Activated CD8-positive, alpha-beta T cell treated with anti-CD3 and anti-CD28 coated beads for 36 hours (primary cell): ENCODE measurements around the gene SMAD3. TPM values are rescaled to one million over a fixed set of nuclear protein-coding genes. Genes with fewer than 3 reads are reported as not detected.

Experiments
- ATAC-seq: fragments of 200-7000 bp; cut with Tn5 transposase; one replicate; pipeline ENCODE4 v1.10.0; 2021; ENCODE audit warnings: mild to moderate bottlenecking, moderate library complexity
- CTCF ChIA-PET: fragments of 350-600 bp; sonication (Branson Sonifier 250); formaldehyde crosslinking; loops from one replicate; lab custom pipeline; 2021; ENCODE audit warnings: antibody characterized with exemption; lab: Charles Lee
- POLR2A ChIA-PET: fragments of 350-600 bp; sonication (Branson Sonifier 250); formaldehyde crosslinking; loops from one replicate; lab custom pipeline; 2021; ENCODE audit warnings: antibody characterized with exemption; lab: Charles Lee
- DNase-seq: peaks from one replicate; pipeline ENCODE4 v3.0.0-alpha.2; 2020
- H3K27ac Mint-ChIP-seq: one replicate; pipeline ENCODE4 v1.8.0; 2021; ENCODE audit warnings: mild to moderate bottlenecking, mixed read lengths
- H3K27me3 Mint-ChIP-seq: one replicate; pipeline ENCODE4 v1.8.0; 2021; ENCODE audit warnings: mixed read lengths
- H3K36me3 Mint-ChIP-seq: one replicate; pipeline ENCODE4 v1.8.0; 2021; ENCODE audit warnings: low read depth, mixed read lengths
- H3K4me1 Mint-ChIP-seq: one replicate; pipeline ENCODE4 v1.8.0; 2021; ENCODE audit warnings: low read depth, mixed read lengths
- H3K4me3 Mint-ChIP-seq: one replicate; pipeline ENCODE4 v1.8.0; 2021; ENCODE audit warnings: mild to moderate bottlenecking, moderate library complexity, mixed read lengths
- H3K9me3 Mint-ChIP-seq: one replicate; pipeline ENCODE4 v1.8.0; 2021; ENCODE audit warnings: mixed read lengths
- CTCF ChIP-seq: fragments of 200-600 bp; IDR thresholded peaks from one replicate; pipeline ENCODE4 v1.8.0; 2022; ENCODE audit warnings: antibody characterized with exemption, mild to moderate bottlenecking
- intact Hi-C: fragments of 100-400 bp; cut with micrococcal nuclease; formaldehyde crosslinking; loops from one replicate; pipeline ENCODE4 v1.10.0; 2022
- total RNA-seq, 2 experiments: library from RNA; stranded (reverse); gene quantifications; one replicate each; pipeline ENCODE4 v1.2.3, GENCODE V29; 2021

SMAD3 gene
- total RNA-seq, 2 experiments from 2014 or later, result 22.3 to 24.7 TPM

DNA sequence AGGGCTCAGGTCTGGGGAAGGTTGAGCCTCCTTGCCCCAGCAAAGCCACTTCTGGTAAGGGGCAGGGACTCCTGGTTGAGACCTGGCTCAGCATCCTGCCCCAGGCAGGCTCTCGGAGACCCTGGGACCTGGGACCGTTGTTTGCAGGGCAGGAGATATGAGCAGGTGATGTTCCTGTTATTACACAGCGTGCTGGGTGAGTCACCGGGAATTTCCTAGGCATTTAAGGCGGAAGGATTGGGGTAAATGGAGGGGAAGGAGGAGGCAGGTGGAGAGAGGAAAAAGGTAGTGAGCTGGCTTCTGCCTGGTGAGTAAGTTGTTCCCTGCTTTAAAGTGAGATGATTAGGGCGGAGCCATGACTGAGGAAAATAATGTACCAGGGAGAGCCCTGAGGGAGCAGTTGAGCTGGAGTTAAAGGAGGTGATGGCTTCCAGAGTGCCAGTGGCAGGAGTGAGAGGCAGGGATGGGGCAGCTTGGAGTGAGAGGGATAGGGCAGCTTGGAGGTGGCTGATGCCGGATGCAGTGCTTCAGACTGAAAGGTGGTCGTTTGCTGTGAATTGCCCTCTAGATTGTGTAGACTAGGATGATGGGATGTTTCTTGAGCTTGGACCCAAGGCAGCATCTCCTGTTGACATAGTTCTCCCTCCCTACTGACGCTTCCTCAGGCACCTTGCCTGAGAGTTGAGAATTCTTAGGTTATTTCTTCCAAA, 109.6 kb downstream of the SMAD3 start:
- ChIA-PET CTCF (interaction anchor here (1.7 kb wide), 1 partner anchor 228 kb away, joined by 4 read pairs; no protein-coding TSS in a partner anchor), POLR2A (interaction anchor here (1.0 kb wide), 1 partner anchor 54 kb away, joined by 3 read pairs; no protein-coding TSS in a partner anchor)
- no peaks in the 10 kb centered on the region for H3K27me3 Mint-ChIP-seq
- H3K36me3 Mint-ChIP-seq, result peaks cover 16% of the 10 kb centered on the region
- no peak for TF ChIP-seq CTCF
- ATAC-seq, result peak; percentile 27
- H3K9me3 Mint-ChIP-seq, result no peaks in the 10 kb centered on the region
- H3K4me3 Mint-ChIP-seq, result no peak overlapping the region
- H3K4me1 Mint-ChIP-seq, result peaks cover 38% of the 10 kb centered on the region
- H3K27ac Mint-ChIP-seq, result peak overlapping the region; percentile 79
- DNase-seq, result peak; percentile 27
- intact Hi-C loops, result no loop called here

- H3K4me1 Mint-ChIP-seq, result peaks cover 37% of the 10 kb centered on the region
- H3K4me3 Mint-ChIP-seq, result no peak overlapping the region
- peak; percentile 64 for DNase-seq
- peak overlapping the region; percentile 69 for H3K27ac Mint-ChIP-seq
- CTCF ChIA-PET, result interaction anchor here (0.7 to 1.7 kb wide), 3 partner anchors 95 to 271 kb away, joined by 3 to 4 read pairs (median 3); no protein-coding TSS in a partner anchor
- peak; percentile 87 for ATAC-seq
- H3K9me3 Mint-ChIP-seq, result no peaks in the 10 kb centered on the region
- no peak for TF ChIP-seq CTCF
- POLR2A ChIA-PET, result interaction anchor here (0.9 to 1.0 kb wide), 4 partner anchors 8 to 110 kb away, joined by 3 read pairs; partner anchors contain the start of gene SMAD3
- no peaks in the 10 kb centered on the region for H3K27me3 Mint-ChIP-seq
- intact Hi-C loops, result no loop called here
- peaks cover 10% of the 10 kb centered on the region for H3K36me3 Mint-ChIP-seq
These were observed 110.3 kb downstream of the SMAD3 start for GRCh38 chr15:67175643-67176071.

GRCh38 chr15:67176195-67176971, 111.0 kb downstream of the SMAD3 start:
- no peak for ATAC-seq
- intact Hi-C loops, result no loop called here
- Mint-ChIP-seq H3K36me3 (peaks cover 10% of the 10 kb centered on the region), H3K9me3 (no peaks in the 10 kb centered on the region), H3K27ac (no peak overlapping the region), H3K27me3 (no peaks in the 10 kb centered on the region), H3K4me3 (no peak overlapping the region), H3K4me1 (peaks cover 37% of the 10 kb centered on the region)
- no peak for TF ChIP-seq CTCF
- no peak for DNase-seq
- ChIA-PET CTCF (interaction anchor here (0.7 to 1.7 kb wide), 5 partner anchors 23 to 272 kb away, joined by 3 to 4 read pairs (median 3); no protein-coding TSS in a partner anchor), POLR2A (interaction anchor here (0.9 to 1.2 kb wide), 6 partner anchors 8 to 244 kb away, joined by 3 to 4 read pairs (median 3); partner anchors contain the start of gene SMAD3)

DNA sequence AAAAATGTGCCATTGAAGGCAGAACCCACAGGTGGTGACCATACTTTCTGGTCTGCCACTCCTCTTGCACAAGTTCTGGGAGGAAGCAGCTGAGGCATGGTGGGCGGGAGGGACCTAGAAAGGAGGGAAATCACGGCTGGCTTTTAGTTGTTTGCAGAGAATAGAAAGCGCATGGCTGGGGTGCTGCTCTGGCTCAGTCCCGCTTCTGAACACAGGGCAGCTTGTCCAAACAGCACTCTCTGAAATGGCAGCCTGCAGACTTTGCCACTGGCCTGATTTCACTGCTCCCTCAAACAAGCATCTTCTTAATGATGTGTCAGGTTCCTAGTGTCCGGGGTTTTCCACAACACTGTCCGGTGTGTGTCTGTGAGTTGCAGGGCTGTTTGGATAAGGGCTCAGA, 112.3 kb downstream of the SMAD3 start:
- intact Hi-C loops, result no loop called here
- Mint-ChIP-seq H3K4me1 (peaks cover 35% of the 10 kb centered on the region), H3K27ac (no peak overlapping the region)

More for the DNA sequence above, 112.3 kb downstream of the SMAD3 start:
- TF ChIP-seq CTCF, result no peak
- H3K36me3 Mint-ChIP-seq, result peaks cover 11% of the 10 kb centered on the region
- ATAC-seq (no peak), DNase-seq (no peak)
- H3K4me3 Mint-ChIP-seq, result no peak overlapping the region
- no peaks in the 10 kb centered on the region for H3K9me3 Mint-ChIP-seq
- H3K27me3 Mint-ChIP-seq, result no peaks in the 10 kb centered on the region
- POLR2A ChIA-PET, result interaction anchor here (0.9 to 1.4 kb wide), 3 partner anchors 9 to 245 kb away, joined by 3 to 6 read pairs (median 4); no protein-coding TSS in a partner anchor
- CTCF ChIA-PET, result interaction anchor here (1.3 to 1.5 kb wide), 2 partner anchors 22 to 126 kb away, joined by 3 to 4 read pairs; no protein-coding TSS in a partner anchor
